Ishikawa (cell line): ENCODE measurements around the gene ANKRD35.

Source experiments
- EGR1 ChIP-seq: IDR thresholded peaks from 2 replicates; pipeline ENCODE4 v1.6.1; 2012
- EP300 ChIP-seq: IDR thresholded peaks from 2 replicates; pipeline ENCODE4 v1.6.1; 2012; ENCODE audit warnings: borderline replicate concordance
- FOXM1 ChIP-seq: IDR thresholded peaks from 2 replicates; pipeline ENCODE4 v1.6.1; 2012; ENCODE audit warnings: low read depth, borderline replicate concordance
- MAX ChIP-seq: IDR thresholded peaks from 2 replicates; pipeline ENCODE4 v1.6.1; 2012
- RAD21 ChIP-seq: IDR thresholded peaks from 2 replicates; pipeline ENCODE4 v1.6.1; 2012; ENCODE audit warnings: low read depth
- REST ChIP-seq: IDR thresholded peaks from 2 replicates; pipeline ENCODE4 v1.6.1; 2012; ENCODE audit warnings: low read depth, mild to moderate bottlenecking
- TAF1 ChIP-seq: IDR thresholded peaks from 2 replicates; pipeline ENCODE4 v1.6.1; 2012; ENCODE audit warnings: low read depth, mild to moderate bottlenecking

GRCh38 chr1:145871994-145872924 is 13.4 kb downstream of the ANKRD35 start:
- TF ChIP-seq EGR1 (no peak), MAX (no peak), REST (no peak), RAD21 (no peak), TAF1 (no peak), EP300 (no peak), FOXM1 (no peak)
